ENCODE measurements around the gene MYO1A. TPM values are rescaled to one million over a fixed set of nuclear protein-coding genes. Genes with fewer than 3 reads are reported as not detected.
"Not testable (repeated sequence)": the region's sequence is repeated elsewhere in the genome, so short reads cannot be mapped to it uniquely, and the experiment has no call there.

Gene MYO1A
- polyA plus RNA-seq, 1 of the 3 experiments (the other 2 are of a cell fraction): not detected

GRCh38 chr12:56985714-56986113 is 64.2 kb downstream of the MYO1A start:
- H3K79me2 ChIP-seq (ENCODE audit: insufficient read depth); H3K27me3 ChIP-seq (ENCODE audit: insufficient read depth); H3K9me3 ChIP-seq; H2AFZ ChIP-seq (ENCODE audit: low read depth); H3K27ac ChIP-seq (ENCODE audit: low read depth in 2 of 2, low read length in 1 of 2); DNase-seq; H3K4me3 ChIP-seq (ENCODE audit: low read depth in 2 of 2, low read length in 1 of 2); POLR2A ChIA-PET; H4K20me1 ChIP-seq (ENCODE audit: insufficient read depth); H3K4me1 ChIP-seq (ENCODE audit: control insufficient read depth in 1 of 2, insufficient read depth in 2 of 2, low read depth in 1 of 2, low read length in 1 of 2); H3K9me2 ChIP-seq; H3F3A ChIP-seq (replicated peaks; ENCODE audit: insufficient read depth); H3K4me2 ChIP-seq; H3K9ac ChIP-seq; H3K36me3 ChIP-seq (replicated peaks in 1 of 2; ENCODE audit: control insufficient read depth in 1 of 2, insufficient read depth in 2 of 2, low read length in 1 of 2): not testable (repeated sequence)
- TF ChIP-seq FOSL2 (IDR thresholded peaks at IDR 0.05; ENCODE audit: borderline replicate concordance, low read depth): peak; percentile 44; the same call in 1 of the 2 replicates
- CTCF ChIA-PET: interaction anchor here (0.6 to 4.2 kb wide), 5 partner anchors 17 to 232 kb away, joined by 3 to 69 read pairs (median 29); partner anchors contain the start of genes HSD17B6 and ZBTB39
- WGBS (ENCODE audit: low lambda C conversion rate): 40% methylated on average over 5 of the region's 6 CpGs

GRCh38 chr12:56983386-56983785 is 66.5 kb downstream of the MYO1A start:
- POLR2A ChIA-PET: no interaction called here
- peaks cover 0 to 2% of the 10 kb centered on the region in 2 experiments; a peak in 1 of 4 replicates for H3K4me1 ChIP-seq (ENCODE audit: control insufficient read depth in 1 of 2, insufficient read depth in 2 of 2, low read depth in 1 of 2, low read length in 1 of 2)
- 51% methylated on average over 4 of the region's 4 CpGs for WGBS (ENCODE audit: low lambda C conversion rate)

GRCh38 chr12:56982578-56983236 is 67.2 kb downstream of the MYO1A start:
- H3F3A ChIP-seq (replicated peaks; ENCODE audit: insufficient read depth); H3K36me3 ChIP-seq (replicated peaks in 1 of 2; ENCODE audit: control insufficient read depth in 1 of 2, insufficient read depth in 2 of 2, low read length in 1 of 2); H3K79me2 ChIP-seq (ENCODE audit: insufficient read depth); H3K9ac ChIP-seq; H3K9me2 ChIP-seq; H4K20me1 ChIP-seq (ENCODE audit: insufficient read depth); H3K27ac ChIP-seq (ENCODE audit: low read depth in 2 of 2, low read length in 1 of 2); H3K27me3 ChIP-seq (ENCODE audit: insufficient read depth); DNase-seq; H3K9me3 ChIP-seq; CTCF ChIA-PET; H3K4me2 ChIP-seq; POLR2A ChIA-PET; H3K4me1 ChIP-seq (ENCODE audit: control insufficient read depth in 1 of 2, insufficient read depth in 2 of 2, low read depth in 1 of 2, low read length in 1 of 2); H2AFZ ChIP-seq (ENCODE audit: low read depth); H3K4me3 ChIP-seq (ENCODE audit: low read depth in 2 of 2, low read length in 1 of 2): not testable (repeated sequence)
- 25% methylated on average over 2 of the region's 3 CpGs for WGBS (ENCODE audit: low lambda C conversion rate)

More at GRCh38 chr12:56983386-56983785, 66.5 kb downstream of the MYO1A start:
- TF ChIP-seq CHD2 (IDR thresholded peaks at IDR 0.05; ENCODE audit: low read length, partially characterized antibody) (no peak), EZH2phosphoT487 (IDR thresholded peaks at IDR 0.05; ENCODE audit: borderline replicate concordance, low read depth) (no peak), FOSL2 (IDR thresholded peaks at IDR 0.05; ENCODE audit: borderline replicate concordance, low read depth) (no peak), JUND (IDR thresholded peaks at IDR 0.05) (no peak), GABPA (IDR thresholded peaks at IDR 0.05; ENCODE audit: low read depth) (no peak)
- Histone ChIP-seq H3F3A (replicated peaks; ENCODE audit: insufficient read depth) (no peaks in the 10 kb centered on the region), H3K9me2 (no peaks in the 10 kb centered on the region), H3K27ac (ENCODE audit: low read depth in 2 of 2, low read length in 1 of 2) (no peak overlapping the region), H3K4me3 (ENCODE audit: low read depth in 2 of 2, low read length in 1 of 2) (no peak overlapping the region), H3K79me2 (ENCODE audit: insufficient read depth) (no peaks in the 10 kb centered on the region), H2AFZ (ENCODE audit: low read depth) (no peak overlapping the region), H3K9ac (no peak overlapping the region), H4K20me1 (ENCODE audit: insufficient read depth) (no peaks in the 10 kb centered on the region), H3K27me3 (ENCODE audit: insufficient read depth) (no peaks in the 10 kb centered on the region), H3K9me3 (no peaks in the 10 kb centered on the region), H3K36me3 (replicated peaks in 1 of 2; ENCODE audit: control insufficient read depth in 1 of 2, insufficient read depth in 2 of 2, low read length in 1 of 2) (no peaks in the 10 kb centered on the region), H3K4me2 (no peak overlapping the region)
- CTCF ChIA-PET: no interaction called here
- DNase-seq: no peak

Data from SK-N-SH (cell line).